GM13976 (cell line): ENCODE results near the gene TCAIM.

ENCODE experiments used
- DNase-seq: peaks from one replicate; pipeline ENCODE4 v3.0.0; 2012; ENCODE audit warnings: low spot score
- CTCF ChIP-seq: IDR thresholded peaks from 2 replicates; pipeline ENCODE4 v1.5.1; 2012; ENCODE audit warnings: borderline replicate concordance, mild to moderate bottlenecking; ENCODE audit not compliant: insufficient read depth; ENCODE audit errors: extremely low read depth, missing control alignments, control extremely low read depth
- in situ Hi-C: fragments of 300-500 bp; cut with MboI; formaldehyde crosslinking; loops from one replicate; pipeline ENCODE4 v1.12.0; 2022; ENCODE audit warnings: low sequenced_read_pairs, mixed read lengths, inconsistent platforms; ENCODE audit not compliant: unreplicated experiment

TCAIM gene

DNA sequence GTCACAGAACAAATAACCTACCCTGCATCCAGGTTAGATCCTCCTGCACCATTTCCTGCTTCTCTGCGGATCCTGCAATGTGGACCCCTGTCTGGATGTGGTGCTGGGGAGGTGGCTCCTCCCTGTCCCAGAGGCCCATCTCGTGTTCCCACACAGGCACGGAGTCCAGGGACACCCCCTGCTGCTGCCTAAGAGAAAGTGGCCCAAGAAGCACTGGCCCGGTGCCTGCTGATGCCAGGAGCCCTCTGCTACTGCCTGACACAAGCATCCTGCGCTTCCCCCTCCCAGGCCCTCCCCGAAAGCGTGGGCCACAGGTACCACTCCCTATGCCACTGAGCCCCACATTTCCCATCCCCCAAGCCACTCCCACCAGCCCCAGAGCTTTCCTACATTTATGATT is 90.3 kb downstream of the TCAIM start:
- DNase-seq = no peak
- in situ Hi-C loops = no loop called here
- no peak for TF ChIP-seq CTCF

DNA sequence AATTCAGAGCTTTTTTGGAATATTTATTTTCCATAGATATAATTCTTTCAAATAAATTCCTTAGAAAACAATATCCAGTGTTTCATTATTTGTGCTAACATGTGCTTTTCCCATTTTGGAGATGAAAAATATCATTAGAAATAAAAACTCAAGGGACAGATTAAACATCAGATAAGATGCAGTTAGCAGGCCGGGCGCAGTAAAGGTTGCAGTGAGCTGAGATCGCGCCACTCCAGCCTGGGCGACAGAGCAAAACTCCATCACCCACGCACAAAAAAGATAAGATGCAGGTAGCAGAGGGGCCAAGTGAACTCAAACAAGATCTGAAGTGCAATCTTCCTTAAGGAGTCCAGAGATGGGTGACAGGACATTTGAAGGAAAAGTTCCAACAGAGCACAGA is 90.9 kb downstream of the TCAIM start:
- no peak for DNase-seq
- no peak for TF ChIP-seq CTCF
- in situ Hi-C loops = no loop called here

GRCh38 chr3:44430466-44430865 is 91.9 kb downstream of the TCAIM start:
- no peak for DNase-seq
- in situ Hi-C loops = no loop called here
- no peak for TF ChIP-seq CTCF

DNA sequence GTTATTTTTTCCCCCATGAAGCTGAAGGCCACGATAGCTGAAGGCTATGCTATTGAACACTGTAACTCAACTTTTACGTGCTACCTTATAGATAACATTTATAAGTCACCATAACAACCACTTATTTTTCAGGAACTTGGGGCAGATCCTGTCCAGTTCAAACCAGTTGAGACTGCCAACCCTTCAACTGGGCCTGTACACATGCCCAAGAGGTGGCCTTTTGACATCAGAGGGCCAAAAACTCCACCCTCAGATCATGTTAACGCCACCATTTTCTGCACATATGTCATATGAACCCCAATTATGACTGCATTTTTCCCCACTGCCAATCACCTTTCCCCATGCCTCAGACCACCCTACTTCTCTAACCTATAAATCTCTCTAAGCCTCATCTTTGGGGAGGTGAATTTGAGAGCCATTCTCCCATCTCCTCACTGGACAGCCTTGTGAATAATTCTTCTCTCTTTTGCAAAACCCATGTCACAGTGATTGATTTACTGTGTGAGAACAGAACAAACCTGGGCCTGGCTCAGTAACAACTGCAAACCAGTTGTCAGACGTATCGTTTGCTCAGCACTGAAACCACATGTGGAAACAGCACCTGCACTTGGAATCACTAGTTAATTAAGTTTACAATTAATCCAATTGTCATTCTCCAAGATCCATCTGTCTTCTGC is 96.4 kb downstream of the TCAIM start:
- DNase-seq = no peak
- in situ Hi-C loops = no loop called here

DNA sequence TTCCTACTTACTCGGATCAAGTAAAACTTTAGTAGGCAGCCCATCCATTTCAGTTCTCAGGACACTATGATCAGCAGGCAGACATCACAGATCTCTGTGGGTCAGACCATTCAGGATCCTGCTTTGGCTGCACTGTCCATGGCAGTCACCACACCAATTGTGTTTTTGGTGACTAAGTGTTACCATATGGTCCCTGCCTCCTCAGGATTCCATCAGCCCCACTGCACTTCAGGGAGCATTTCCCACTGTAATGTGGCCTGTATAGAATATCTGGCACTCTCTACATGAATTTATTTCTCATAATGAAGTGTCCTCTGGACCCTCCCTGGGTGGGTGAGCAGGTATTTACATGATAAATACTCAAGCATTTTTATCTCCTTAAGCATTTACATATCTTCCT is 97.6 kb downstream of the TCAIM start:
- in situ Hi-C loops = no loop called here
- no peak for DNase-seq
- no peak for TF ChIP-seq CTCF

More for the DNA sequence above, 96.4 kb downstream of the TCAIM start:
- no peak for TF ChIP-seq CTCF

DNA sequence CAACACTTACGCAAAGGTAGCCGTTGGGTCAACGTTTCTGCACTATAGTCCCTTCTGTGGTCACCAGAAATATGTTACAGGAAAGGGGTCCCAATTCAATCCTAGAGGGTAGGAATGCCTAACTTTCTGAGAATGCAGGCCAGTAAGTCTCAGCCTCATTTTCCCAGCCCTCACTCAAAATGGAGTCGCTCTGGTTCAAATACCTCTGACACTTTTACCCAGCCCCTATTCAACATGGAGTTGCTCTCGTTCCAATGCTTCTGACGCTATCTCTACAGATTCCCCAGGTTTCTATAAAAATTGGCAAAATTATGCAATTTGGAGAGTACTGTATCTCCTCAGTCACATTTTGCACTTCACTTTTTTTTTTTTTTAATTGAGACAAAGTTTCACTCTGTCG is 99.2 kb downstream of the TCAIM start:
- in situ Hi-C loops = no loop called here
- DNase-seq = no peak
- TF ChIP-seq CTCF = no peak
